Astrocyte (in vitro differentiated cells and primary cell): Measurements from ENCODE around the gene CPNE2. TPM values are rescaled to one million over a fixed set of nuclear protein-coding genes. Genes with fewer than 3 reads are reported as not detected.

ENCODE experiments used
- DNase-seq: peaks from one replicate; pipeline ENCODE4 v3.0.0-alpha.2; 2010; ENCODE audit warnings: low read depth
- FAIRE-seq: peaks from 2 replicates; lab custom pipeline; 2011; peaks lifted over from hg19 to GRCh38; lab: Jason Lieb, UNC
- H2AFZ ChIP-seq: 2 replicates; pipeline ENCODE4 v1.6.0; 2012; ENCODE audit warnings: low read depth, low read length, inconsistent platforms
- H3K27ac ChIP-seq: 2 replicates; pipeline ENCODE4 v1.5.1; 2011; ENCODE audit warnings: low read depth, low read length, inconsistent platforms
- H3K27me3 ChIP-seq: 2 replicates; pipeline ENCODE4 v1.6.0; 2011; ENCODE audit warnings: low read length, inconsistent platforms; ENCODE audit not compliant: insufficient read depth
- H3K36me3 ChIP-seq: 2 replicates; pipeline ENCODE4 v1.5.1; 2011; ENCODE audit warnings: low read length, inconsistent platforms; ENCODE audit not compliant: insufficient read depth
- H3K4me1 ChIP-seq: 2 replicates; pipeline ENCODE4 v1.5.1; 2011; ENCODE audit warnings: low read length, inconsistent platforms; ENCODE audit not compliant: insufficient read depth
- H3K4me2 ChIP-seq: 2 replicates; pipeline ENCODE4 v1.6.0; 2012; ENCODE audit warnings: low read length, inconsistent platforms
- H3K4me3 ChIP-seq: 2 replicates; pipeline ENCODE4 v1.5.1; 2011; ENCODE audit warnings: low read depth, mild to moderate bottlenecking, low read length, inconsistent platforms; ENCODE audit not compliant: insufficient read depth
- H3K79me2 ChIP-seq: 2 replicates; pipeline ENCODE4 v1.6.0; 2012; ENCODE audit warnings: mild to moderate bottlenecking, low read length, inconsistent platforms; ENCODE audit not compliant: insufficient read depth
- H3K9ac ChIP-seq: 2 replicates; pipeline ENCODE4 v1.6.0; 2012; ENCODE audit warnings: mild to moderate bottlenecking, low read length, inconsistent platforms
- H3K9me3 ChIP-seq: 2 replicates; pipeline ENCODE4 v1.5.1; 2012; ENCODE audit warnings: low read depth, mild to moderate bottlenecking, low read length, inconsistent platforms; ENCODE audit not compliant: insufficient read depth
- H4K20me1 ChIP-seq: 2 replicates; pipeline ENCODE4 v1.6.0; 2012; ENCODE audit warnings: low read length, inconsistent platforms; ENCODE audit not compliant: insufficient read depth
- H3K27ac Mint-ChIP-seq: one replicate; pipeline ENCODE4 v1.8.0; 2021; ENCODE audit warnings: mild to moderate bottlenecking, mixed read lengths; ENCODE audit not compliant: unreplicated experiment
- H3K27me3 Mint-ChIP-seq: one replicate; pipeline ENCODE4 v1.8.0; 2021; ENCODE audit warnings: low read depth, mixed read lengths; ENCODE audit not compliant: unreplicated experiment
- H3K36me3 Mint-ChIP-seq: one replicate; pipeline ENCODE4 v1.8.0; 2021; ENCODE audit warnings: low read depth, mixed read lengths; ENCODE audit not compliant: unreplicated experiment
- H3K4me1 Mint-ChIP-seq: one replicate; pipeline ENCODE4 v1.8.0; 2021; ENCODE audit warnings: low read depth, mixed read lengths; ENCODE audit not compliant: unreplicated experiment
- H3K4me3 Mint-ChIP-seq: one replicate; pipeline ENCODE4 v1.8.0; 2021; ENCODE audit warnings: mild to moderate bottlenecking, moderate library complexity, mixed read lengths; ENCODE audit not compliant: unreplicated experiment
- H3K9me3 Mint-ChIP-seq: one replicate; pipeline ENCODE4 v1.8.0; 2021; ENCODE audit warnings: mild to moderate bottlenecking, mixed read lengths; ENCODE audit not compliant: unreplicated experiment
- EZH2 ChIP-seq: IDR thresholded peaks from 2 replicates; pipeline ENCODE4 v1.6.1; 2012; ENCODE audit warnings: mild to moderate bottlenecking, low read length, inconsistent platforms; ENCODE audit not compliant: insufficient read depth
- total RNA-seq: library from RNA; stranded (reverse); gene quantifications from 2 replicates; pipeline ENCODE4 v1.2.1, GENCODE V29; 2021
- TF ChIP-seq, protein P1 (sequence below): IDR thresholded peaks from 2 replicates; pipeline ENCODE4 v1.5.1; 2011; ENCODE audit warnings: low read depth, mild to moderate bottlenecking, inconsistent platforms, low read length, moderate library complexity; ENCODE audit not compliant: insufficient read depth

CPNE2 gene
- total RNA-seq, 1 donor from 2014 or later: 19.3 TPM

DNA sequence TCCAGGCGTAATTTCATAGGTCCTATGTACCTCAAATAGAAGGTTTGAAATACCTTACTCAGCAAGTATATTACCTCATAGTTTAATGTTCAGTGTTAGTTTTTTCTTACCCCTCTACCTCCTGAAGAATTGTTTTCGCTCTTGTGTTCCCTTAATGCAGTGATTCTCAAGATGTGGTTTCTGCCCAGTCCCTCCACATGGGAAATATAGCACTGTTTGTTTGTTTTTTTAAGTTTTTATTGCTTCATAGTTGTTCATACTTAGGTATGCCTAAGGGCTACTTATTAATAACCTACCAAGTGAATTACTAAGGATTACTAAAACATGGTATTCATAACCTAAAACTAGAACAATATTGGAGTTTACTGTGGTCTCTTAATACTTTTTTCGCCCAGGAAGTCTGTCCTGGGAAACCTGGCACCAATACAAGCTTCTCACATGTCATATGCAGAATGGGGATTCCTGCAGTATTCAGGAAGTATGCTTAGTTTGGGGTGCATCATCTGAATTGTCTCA, 98.7 kb downstream of the CPNE2 start:
- no peaks in the 10 kb centered on the region for H3K27me3 Mint-ChIP-seq
- Histone ChIP-seq H3K27ac (peak overlapping the region; percentile 94), H3K4me2 (peak overlapping the region; percentile 77), H4K20me1 (peaks cover 32% of the 10 kb centered on the region), H3K27me3 (no peaks in the 10 kb centered on the region), H3K36me3 (no peaks in the 10 kb centered on the region), H2AFZ (no peak overlapping the region), H3K9ac (peak overlapping the region; percentile 46), H3K9me3 (no peaks in the 10 kb centered on the region), H3K4me3 (no peak overlapping the region), H3K4me1 (peaks cover 56% of the 10 kb centered on the region), H3K79me2 (peaks cover 91% of the 10 kb centered on the region)
- DNase-seq (peak; percentile 54), FAIRE-seq (peak; percentile 13)
- no peak overlapping the region for H3K27ac Mint-ChIP-seq
- no peaks in the 10 kb centered on the region for H3K9me3 Mint-ChIP-seq
- H3K4me3 Mint-ChIP-seq: peak overlapping the region; percentile 3
- H3K4me1 Mint-ChIP-seq: peaks cover 49% of the 10 kb centered on the region
- no peaks in the 10 kb centered on the region for H3K36me3 Mint-ChIP-seq
- no peak for TF ChIP-seq EZH2
- TF ChIP-seq, protein P1, sequence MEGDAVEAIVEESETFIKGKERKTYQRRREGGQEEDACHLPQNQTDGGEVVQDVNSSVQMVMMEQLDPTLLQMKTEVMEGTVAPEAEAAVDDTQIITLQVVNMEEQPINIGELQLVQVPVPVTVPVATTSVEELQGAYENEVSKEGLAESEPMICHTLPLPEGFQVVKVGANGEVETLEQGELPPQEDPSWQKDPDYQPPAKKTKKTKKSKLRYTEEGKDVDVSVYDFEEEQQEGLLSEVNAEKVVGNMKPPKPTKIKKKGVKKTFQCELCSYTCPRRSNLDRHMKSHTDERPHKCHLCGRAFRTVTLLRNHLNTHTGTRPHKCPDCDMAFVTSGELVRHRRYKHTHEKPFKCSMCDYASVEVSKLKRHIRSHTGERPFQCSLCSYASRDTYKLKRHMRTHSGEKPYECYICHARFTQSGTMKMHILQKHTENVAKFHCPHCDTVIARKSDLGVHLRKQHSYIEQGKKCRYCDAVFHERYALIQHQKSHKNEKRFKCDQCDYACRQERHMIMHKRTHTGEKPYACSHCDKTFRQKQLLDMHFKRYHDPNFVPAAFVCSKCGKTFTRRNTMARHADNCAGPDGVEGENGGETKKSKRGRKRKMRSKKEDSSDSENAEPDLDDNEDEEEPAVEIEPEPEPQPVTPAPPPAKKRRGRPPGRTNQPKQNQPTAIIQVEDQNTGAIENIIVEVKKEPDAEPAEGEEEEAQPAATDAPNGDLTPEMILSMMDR: no peak

DNA sequence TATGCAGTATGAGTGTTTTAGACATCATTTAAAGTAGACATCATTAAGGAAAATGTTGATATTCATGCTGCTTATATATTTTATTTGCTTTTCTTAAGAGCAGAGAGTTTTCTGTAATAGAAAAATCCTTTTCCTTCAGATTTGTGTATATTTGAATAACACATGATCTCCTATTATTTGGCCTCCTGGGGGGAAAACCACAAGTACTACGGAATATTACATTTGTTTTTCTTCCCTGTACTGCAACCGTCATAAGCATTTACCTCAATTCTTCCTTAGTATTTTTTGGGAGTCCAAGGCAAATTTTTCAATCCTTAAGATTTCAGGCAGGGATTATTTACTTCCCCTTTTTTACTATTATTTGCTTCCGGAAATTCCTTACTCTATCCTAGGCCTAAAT, 99.8 kb downstream of the CPNE2 start:
- Histone ChIP-seq H3K4me1 (peaks cover 66% of the 10 kb centered on the region), H2AFZ (no peak overlapping the region), H3K9me3 (no peaks in the 10 kb centered on the region), H4K20me1 (peaks cover 27% of the 10 kb centered on the region), H3K4me2 (peak overlapping the region; percentile 77), H3K9ac (peak overlapping the region; percentile 78), H3K27ac (peak overlapping the region; percentile 94), H3K79me2 (peaks cover 91% of the 10 kb centered on the region), H3K27me3 (no peaks in the 10 kb centered on the region), H3K4me3 (no peak overlapping the region), H3K36me3 (no peaks in the 10 kb centered on the region)
- H3K4me3 Mint-ChIP-seq: peak overlapping the region; percentile 6
- H3K9me3 Mint-ChIP-seq: no peaks in the 10 kb centered on the region
- peak overlapping the region; percentile 96 for H3K27ac Mint-ChIP-seq
- H3K27me3 Mint-ChIP-seq: no peaks in the 10 kb centered on the region
- peaks cover 59% of the 10 kb centered on the region for H3K4me1 Mint-ChIP-seq
- TF ChIP-seq EZH2: no peak
- TF ChIP-seq, protein P1: no peak
- no peaks in the 10 kb centered on the region for H3K36me3 Mint-ChIP-seq
- DNase-seq (peak; percentile 55), FAIRE-seq (no peak)

DNA sequence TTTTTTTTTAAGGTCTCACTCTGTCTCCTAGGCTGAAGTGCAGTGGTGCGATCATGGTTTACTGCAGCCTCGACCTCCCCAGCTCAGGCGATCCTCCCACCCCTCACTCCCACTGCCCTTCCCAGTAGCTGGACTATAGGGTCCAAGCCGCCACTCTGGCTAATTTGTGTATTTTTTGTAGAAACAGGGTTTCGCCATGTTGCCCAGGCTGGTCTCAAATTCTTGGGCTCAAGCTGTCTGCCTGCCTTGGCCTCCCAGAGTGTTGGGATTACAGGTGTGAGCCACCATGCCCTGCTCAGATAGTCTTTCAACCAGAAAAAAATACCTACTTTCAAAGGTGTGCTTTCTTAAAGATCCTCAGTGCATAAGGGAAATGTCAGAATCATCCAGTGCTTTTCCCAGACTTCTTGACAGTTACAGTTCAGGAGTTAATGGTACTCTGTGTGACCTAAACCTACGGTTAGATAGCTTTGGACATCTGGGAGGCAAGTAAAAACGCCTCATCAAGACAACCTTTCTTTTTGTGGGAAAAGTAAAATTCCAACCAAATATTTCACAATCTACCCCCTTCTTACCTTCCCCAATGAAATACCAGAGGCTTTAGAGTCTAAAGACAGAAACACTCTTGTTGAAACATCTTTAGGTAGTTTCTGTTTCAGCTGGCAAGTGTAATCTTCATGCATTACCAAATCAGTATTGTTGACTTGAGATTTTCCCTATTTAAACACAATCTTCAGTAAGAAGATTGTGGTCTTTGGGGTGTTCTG, 100.5 kb downstream of the CPNE2 start:
- H3K4me1 Mint-ChIP-seq: peaks cover 59% of the 10 kb centered on the region
- H3K27me3 Mint-ChIP-seq: no peaks in the 10 kb centered on the region
- Histone ChIP-seq H3K36me3 (no peaks in the 10 kb centered on the region), H3K9ac (peak overlapping the region; percentile 78), H3K9me3 (no peaks in the 10 kb centered on the region), H3K4me2 (peak overlapping the region; percentile 77), H2AFZ (no peak overlapping the region), H3K27ac (peak overlapping the region; percentile 94), H3K4me3 (no peak overlapping the region), H3K79me2 (peaks cover 91% of the 10 kb centered on the region), H3K27me3 (no peaks in the 10 kb centered on the region), H3K4me1 (peaks cover 65% of the 10 kb centered on the region), H4K20me1 (peaks cover 20% of the 10 kb centered on the region)
- no peak for TF ChIP-seq EZH2
- TF ChIP-seq, protein P1: no peak
- DNase-seq (peak; percentile 76), FAIRE-seq (peak; percentile 64)
- no peak overlapping the region for H3K4me3 Mint-ChIP-seq
- peak overlapping the region; percentile 96 for H3K27ac Mint-ChIP-seq
- H3K36me3 Mint-ChIP-seq: no peaks in the 10 kb centered on the region
- H3K9me3 Mint-ChIP-seq: no peaks in the 10 kb centered on the region
